HepG2 (cell line): ENCODE data around the gene IQGAP3. TPM values are rescaled to one million over a fixed set of nuclear protein-coding genes. Genes with fewer than 3 reads are reported as not detected.

ENCODE experiments used
- GATA4 ChIP-seq: sonication (generic); IDR thresholded peaks from 2 replicates; pipeline ENCODE4 v1.6.1; 2016; ENCODE audit warnings: antibody characterized with exemption, low read depth, borderline replicate concordance
- GFI1 ChIP-seq: sonication (generic); formaldehyde crosslinking; IDR thresholded peaks from 2 replicates; pipeline ENCODE4 v1.5.0; 2020; ENCODE audit warnings: missing genetic modification reagents, mild to moderate bottlenecking, borderline replicate concordance
- GMEB2 ChIP-seq: IDR thresholded peaks from 2 replicates; pipeline ENCODE4 v1.6.1; 2016; ENCODE audit warnings: missing biosample characterization, missing genetic modification reagents, low read depth
- HDAC2 ChIP-seq: sonication (generic); formaldehyde crosslinking; IDR thresholded peaks from 2 replicates; pipeline ENCODE4 v1.4.0; 2020; ENCODE audit warnings: missing genetic modification reagents
- HMGXB4 ChIP-seq, 2 experiments: sonication (generic) in 1 of 2; formaldehyde crosslinking in 1 of 2; IDR thresholded peaks; 2 replicates each; pipeline versions ENCODE4 v1.4.0 to v1.6.1; 2018 to 2020; ENCODE audit warnings: missing genetic modification reagents in 2 of 2, borderline replicate concordance in 1 of 2, low read depth in 1 of 2, mild to moderate bottlenecking in 1 of 2, missing biosample characterization in 1 of 2
- MIXL1 ChIP-seq: IDR thresholded peaks from 2 replicates; pipeline ENCODE4 v1.6.1; 2016
- NCOA1 ChIP-seq: sonication (generic); formaldehyde crosslinking; IDR thresholded peaks from 2 replicates; pipeline ENCODE4 v1.9.0; 2021; ENCODE audit warnings: missing genetic modification reagents
- ONECUT2 ChIP-seq: sonication (generic); formaldehyde crosslinking; IDR thresholded peaks from 2 replicates; pipeline ENCODE4 v1.4.0; 2020; ENCODE audit warnings: missing genetic modification reagents
- PHB2 ChIP-seq: fragments of 450-650 bp; IDR thresholded peaks from 2 replicates; pipeline ENCODE4 v1.6.1; 2018; ENCODE audit not compliant: partially characterized antibody
- RBM22 ChIP-seq: fragments of 200-400 bp; formaldehyde crosslinking; optimal IDR thresholded peaks from 2 replicates; pipeline ENCODE3; 2017; ENCODE audit warnings: mild to moderate bottlenecking, low read length, moderate library complexity
- SALL1 ChIP-seq: sonication (generic); formaldehyde crosslinking; IDR thresholded peaks from 2 replicates; pipeline ENCODE4 v1.8.0; 2022; ENCODE audit warnings: mild to moderate bottlenecking, missing genetic modification reagents
- SRSF1 ChIP-seq: fragments of 200-400 bp; formaldehyde crosslinking; optimal IDR thresholded peaks from 2 replicates; pipeline ENCODE3; 2017; ENCODE audit warnings: mild to moderate bottlenecking, low read depth, low read length, moderate library complexity
- YEATS2 ChIP-seq: sonication (generic); formaldehyde crosslinking; IDR thresholded peaks from 2 replicates; pipeline ENCODE4 v1.4.0; 2020; ENCODE audit warnings: missing genetic modification reagents, borderline replicate concordance
- ZNF124 ChIP-seq: sonication (generic); formaldehyde crosslinking; IDR thresholded peaks from 2 replicates; pipeline ENCODE4 v1.4.0; 2020; ENCODE audit warnings: missing genetic modification reagents
- ZNF281 ChIP-seq: sonication (generic); formaldehyde crosslinking; IDR thresholded peaks from 2 replicates; pipeline ENCODE4 v1.4.0; 2020; ENCODE audit warnings: missing genetic modification reagents, borderline replicate concordance
- ZNF609 ChIP-seq: sonication (generic); formaldehyde crosslinking; IDR thresholded peaks from 2 replicates; pipeline ENCODE4 v1.4.0; 2020; ENCODE audit warnings: mild to moderate bottlenecking, missing genetic modification reagents, borderline replicate concordance
- ZSCAN21 ChIP-seq: sonication (generic); formaldehyde crosslinking; IDR thresholded peaks from 2 replicates; pipeline ENCODE4 v1.8.0; 2022; ENCODE audit warnings: mild to moderate bottlenecking, missing genetic modification reagents, moderate library complexity, borderline replicate concordance
- polyA plus RNA-seq, 8 experiments: library from polyadenylated mRNA; depleted of rRNA in 3 of 8; stranded (reverse) in 7 of 8; unstranded in 1 of 8; fragments of >200 nt; fragmentation: Illumina TruSeq in 4 of 8; extraction: Trizol in 4 of 8; gene quantifications; 2 replicates each; pipeline versions ENCODE4 v1.2.1 to v1.2.3, GENCODE V29; 2011 to 2016; ENCODE audit warnings: low read depth in 4 of 8, missing spikeins in 1 of 8, mixed read lengths in 1 of 8; ENCODE audit not compliant: insufficient read depth in 1 of 8
- total RNA-seq, 5 experiments: library from RNA; depleted of rRNA; stranded (reverse); fragments of >200 nt; fragmentation: Illumina TruSeq; extraction: Trizol; gene quantifications; 2 replicates each; pipeline ENCODE4 v1.2.3, GENCODE V29; 2016; ENCODE audit warnings: low read depth in 1 of 5

IQGAP3 gene
- total and polyA plus RNA-seq, 2 of the 13 experiments (the other 11 are each of a cell fraction or from before 2014, with no cell fraction given), result 13.5 to 14.1 TPM

- TF ChIP-seq HMGXB4 (CRISPR knock-in tag; IDR thresholded peaks at IDR 0.05; ENCODE audit: borderline replicate concordance in 1 of 2, low read depth in 1 of 2) (peak in 1 of 2 experiments; percentile 45; a peak in 1 of 4 replicates), MIXL1 (CRISPR knock-in tag) (0 out of 2 replicates have a peak, but pooled peaks have one; percentile 35), HDAC2 (CRISPR knock-in tag) (peak; percentile 37; the same call in 1 of the 2 replicates), ZNF609 (no peak), GATA4 (no peak), ONECUT2 (CRISPR knock-in tag) (no peak), GFI1 (CRISPR knock-in tag) (peak; percentile 48; the same call in 1 of the 2 replicates), RBM22 (no peak), YEATS2 (CRISPR knock-in tag) (peak; percentile 55), ZNF124 (no peak), ZNF281 (CRISPR knock-in tag) (peak; percentile 90), GMEB2 (CRISPR knock-in tag) (0 out of 2 replicates have a peak, but pooled peaks have one; percentile 29), ZSCAN21 (CRISPR knock-in tag) (0 out of 2 replicates have a peak, but pooled peaks have one; percentile 16), PHB2 (no peak), SALL1 (peak; percentile 78), SRSF1 (peak; percentile 91), NCOA1 (peak; percentile 88)
Measured at GRCh38 chr1:156504821-156505678, 67.3 kb downstream of the IQGAP3 start (continued).
